ENCODE results near the gene PGAP6. TPM values are rescaled to one million over a fixed set of nuclear protein-coding genes. Genes with fewer than 3 reads are reported as not detected.

PGAP6 gene
- total RNA-seq, 4 donors from 2014 or later: 19.9 to 47.6 (median 24.3) TPM

GRCh38 chr16:340370-341091 lies 41.2 kb downstream of the PGAP6 start:
- Histone ChIP-seq H3K36me3 (peaks cover 0 to 35% of the 10 kb centered on the region in 2 donors), H3K4me3 (no peak overlapping the region), H3K27me3 (no peaks in the 10 kb centered on the region), H3K27ac (no peak overlapping the region), H3K4me1 (peaks cover 0 to 21% (median 4%) of the 10 kb centered on the region in 3 donors), H3K9me3 (no peaks in the 10 kb centered on the region)
- 88 to 95% methylated on average over 5 to 7 of the region's 23 CpGs for WGBS, 2 donors (ENCODE audit: low coverage in 1 of 2)
- TF ChIP-seq POLR2AphosphoS5 (IDR thresholded peaks at IDR 0.05) (no peak), CTCF (IDR thresholded peaks at IDR 0.05) (no peak)
- no peak for ATAC-seq

GRCh38 chr16:339680-340079 lies 42.1 kb downstream of the PGAP6 start:
- Histone ChIP-seq H3K9me3 (no peaks in the 10 kb centered on the region), H3K27me3 (no peaks in the 10 kb centered on the region), H3K4me1 (peaks cover 0 to 26% (median 4%) of the 10 kb centered on the region in 3 donors), H3K4me3 (no peak overlapping the region), H3K27ac (no peak overlapping the region), H3K36me3 (peaks cover 0 to 26% of the 10 kb centered on the region in 2 donors)
- no peak for ATAC-seq
- 67 to 89% methylated on average over 3 of the region's 5 CpGs for WGBS, 2 donors (ENCODE audit: low coverage in 1 of 2)
- TF ChIP-seq CTCF (IDR thresholded peaks at IDR 0.05): no peak
- TF ChIP-seq EP300 (IDR thresholded peaks at IDR 0.05): no peak
- no peak for TF ChIP-seq POLR2AphosphoS5 (IDR thresholded peaks at IDR 0.05)
- no peak for TF ChIP-seq POLR2A (IDR thresholded peaks at IDR 0.05)

GRCh38 chr16:337975-338575 lies 43.7 kb downstream of the PGAP6 start:
- WGBS, 2 donors (ENCODE audit: low coverage in 1 of 2): 84 to 93% methylated on average over 3 to 12 of the region's 21 CpGs
- no peak for ATAC-seq

GRCh38 chr16:337437-337836 lies 44.3 kb downstream of the PGAP6 start:
- ATAC-seq: no peak
- TF ChIP-seq EP300 (IDR thresholded peaks at IDR 0.05) (no peak), CTCF (IDR thresholded peaks at IDR 0.05) (no peak), POLR2AphosphoS5 (IDR thresholded peaks at IDR 0.05) (no peak), POLR2A (IDR thresholded peaks at IDR 0.05) (no peak)

More at GRCh38 chr16:337975-338575, 43.7 kb downstream of the PGAP6 start:
- TF ChIP-seq CTCF (IDR thresholded peaks at IDR 0.05) (no peak), POLR2A (IDR thresholded peaks at IDR 0.05) (no peak), EP300 (IDR thresholded peaks at IDR 0.05) (no peak), POLR2AphosphoS5 (IDR thresholded peaks at IDR 0.05) (no peak)
- Histone ChIP-seq H3K27ac (no peak overlapping the region), H3K27me3 (no peaks in the 10 kb centered on the region), H3K4me3 (no peak overlapping the region), H3K36me3 (peaks cover 0 to 17% of the 10 kb centered on the region in 2 donors), H3K9me3 (no peaks in the 10 kb centered on the region), H3K4me1 (peaks cover 0 to 32% (median 4%) of the 10 kb centered on the region in 3 donors)

More at GRCh38 chr16:337437-337836, 44.3 kb downstream of the PGAP6 start:
- no peaks in the 10 kb centered on the region for H3K27me3 ChIP-seq
- peaks cover 0 to 32% (median 4%) of the 10 kb centered on the region in 3 donors for H3K4me1 ChIP-seq
- no peak overlapping the region for H3K27ac ChIP-seq
- 76% methylated on average over 5 of the region's 10 CpGs; no CpG with 5 or more reads in 1 of the 2 donors for WGBS, 2 donors (ENCODE audit: low coverage in 1 of 2)
- H3K36me3 ChIP-seq: peaks cover 0 to 10% of the 10 kb centered on the region in 2 donors
- H3K4me3 ChIP-seq: no peak overlapping the region
- H3K9me3 ChIP-seq: no peaks in the 10 kb centered on the region
